Measurements from ENCODE around the gene SOWAHC. TPM values are rescaled to one million over a fixed set of nuclear protein-coding genes. Genes with fewer than 3 reads are reported as not detected.
"Not testable (repeated sequence)": the region's sequence is repeated elsewhere in the genome, so short reads cannot be mapped to it uniquely, and the experiment has no call there.

Gene SOWAHC
- total RNA-seq, 1 donor = 10.8 TPM

GRCh38 chr2:109615637-109616144 lies 1.5 kb downstream of the SOWAHC start:
- DNase-seq (ENCODE audit: low read depth) = no peak
- no peak for TF ChIP-seq CTCF (IDR thresholded peaks at IDR 0.05; ENCODE audit: insufficient read depth, low read depth, low read length)
- H3K4me3 ChIP-seq (ENCODE audit: low read depth, low read length) = peak overlapping the region; percentile 93

- no peak overlapping the region for H3K4me3 ChIP-seq (ENCODE audit: low read depth, low read length)
- DNase-seq (ENCODE audit: low read depth) = no peak
- TF ChIP-seq CTCF (IDR thresholded peaks at IDR 0.05; ENCODE audit: insufficient read depth, low read depth, low read length) = no peak
Observed at GRCh38 chr2:109616184-109616583, 2.0 kb downstream of the SOWAHC start.

GRCh38 chr2:109619032-109619615 lies 5.0 kb downstream of the SOWAHC start:
- no peak overlapping the region for H3K4me3 ChIP-seq (ENCODE audit: low read depth, low read length)
- DNase-seq (ENCODE audit: low read depth) = no peak
- TF ChIP-seq CTCF (IDR thresholded peaks at IDR 0.05; ENCODE audit: insufficient read depth, low read depth, low read length) = no peak

- no peak overlapping the region for H3K4me3 ChIP-seq (ENCODE audit: low read depth, low read length)
- DNase-seq (ENCODE audit: low read depth) = no peak
- TF ChIP-seq CTCF (IDR thresholded peaks at IDR 0.05; ENCODE audit: insufficient read depth, low read depth, low read length) = no peak
Observed at GRCh38 chr2:109623297-109623696, 9.1 kb downstream of the SOWAHC start.

GRCh38 chr2:109623923-109624322 lies 9.8 kb downstream of the SOWAHC start:
- TF ChIP-seq CTCF (IDR thresholded peaks at IDR 0.05; ENCODE audit: insufficient read depth, low read depth, low read length) = no peak
- no peak overlapping the region for H3K4me3 ChIP-seq (ENCODE audit: low read depth, low read length)
- DNase-seq (ENCODE audit: low read depth) = no peak

GRCh38 chr2:109624339-109624738 lies 10.2 kb downstream of the SOWAHC start:
- no peak for TF ChIP-seq CTCF (IDR thresholded peaks at IDR 0.05; ENCODE audit: insufficient read depth, low read depth, low read length)
- no peak for DNase-seq (ENCODE audit: low read depth)
- no peak overlapping the region for H3K4me3 ChIP-seq (ENCODE audit: low read depth, low read length)

- H3K4me3 ChIP-seq (ENCODE audit: low read depth, low read length); DNase-seq (ENCODE audit: low read depth): not testable (repeated sequence)
Observed at GRCh38 chr2:109628321-109628720, 14.2 kb downstream of the SOWAHC start.

Data from fibroblast of villous mesenchyme (primary cell).